HepG2 (cell line): ENCODE measurements around the gene FANCL. TPM values are rescaled to one million over a fixed set of nuclear protein-coding genes. Genes with fewer than 3 reads are reported as not detected.

ENCODE experiments used
- GATA4 ChIP-seq: sonication (generic); IDR thresholded peaks from 2 replicates; pipeline ENCODE4 v1.6.1; 2016; ENCODE audit warnings: antibody characterized with exemption, low read depth, borderline replicate concordance
- GTF2F1 ChIP-seq: fragments of 150-350 bp; IDR thresholded peaks from 2 replicates; pipeline ENCODE4 v1.6.1; 2014; ENCODE audit warnings: low read length
- HNRNPK ChIP-seq: fragments of 200-400 bp; formaldehyde crosslinking; IDR thresholded peaks from 2 replicates; pipeline ENCODE4 v1.6.1; 2018; ENCODE audit warnings: low read length, low read depth, moderate library complexity, mild to moderate bottlenecking; ENCODE audit not compliant: poor library complexity, severe bottlenecking
- MBNL3 ChIP-seq: fragments of 250-450 bp; sonication (Bioruptor Pico); conservative IDR thresholded peaks from 2 replicates; pipeline ENCODE4 v1.8.0; 2022; ENCODE audit warnings: mild to moderate bottlenecking, inconsistent platforms
- MXD3 ChIP-seq: IDR thresholded peaks from 2 replicates; pipeline ENCODE4 v1.6.1; 2016; ENCODE audit warnings: mild to moderate bottlenecking, missing biosample characterization, missing genetic modification reagents
- NFIC ChIP-seq: IDR thresholded peaks from 2 replicates; pipeline ENCODE4 v1.6.1; 2012; ENCODE audit warnings: mild to moderate bottlenecking, low read length, inconsistent platforms
- REXO4 ChIP-seq: sonication (generic); formaldehyde crosslinking; IDR thresholded peaks from 2 replicates; pipeline ENCODE4 v1.8.0; 2022; ENCODE audit warnings: missing genetic modification reagents, mild to moderate bottlenecking, borderline replicate concordance
- RFX3 ChIP-seq: IDR thresholded peaks from 2 replicates; pipeline ENCODE4 v1.6.1; 2016; ENCODE audit warnings: missing biosample characterization, missing genetic modification reagents
- TARDBP ChIP-seq: sonication (generic); formaldehyde crosslinking; IDR thresholded peaks from 2 replicates; pipeline ENCODE4 v1.8.0; 2022; ENCODE audit warnings: mild to moderate bottlenecking, missing genetic modification reagents
- ZFP36L1 ChIP-seq: sonication (generic); formaldehyde crosslinking; IDR thresholded peaks from 2 replicates; pipeline ENCODE4 v1.8.0; 2022; ENCODE audit warnings: mild to moderate bottlenecking, missing genetic modification reagents, moderate library complexity
- ZNF24 ChIP-seq: fragments of 450-650 bp; IDR thresholded peaks from 2 replicates; pipeline ENCODE4 v1.6.1; 2017; ENCODE audit warnings: antibody characterized with exemption, mild to moderate bottlenecking
- ZNF280D ChIP-seq: sonication (generic); formaldehyde crosslinking; IDR thresholded peaks from 2 replicates; pipeline ENCODE4 v1.5.1; 2020; ENCODE audit warnings: mild to moderate bottlenecking, missing genetic modification reagents
- ZNF383 ChIP-seq: sonication (generic); formaldehyde crosslinking; IDR thresholded peaks from 2 replicates; pipeline ENCODE4 v1.4.0; 2020; ENCODE audit warnings: missing genetic modification reagents, mild to moderate bottlenecking, borderline replicate concordance
- ZNF552 ChIP-seq: sonication (generic); formaldehyde crosslinking; IDR thresholded peaks from 2 replicates; pipeline ENCODE4 v1.9.0; 2022; ENCODE audit warnings: missing genetic modification reagents, mild to moderate bottlenecking, borderline replicate concordance
- ZNF629 ChIP-seq: sonication (generic); formaldehyde crosslinking; conservative IDR thresholded peaks from 2 replicates; pipeline ENCODE4 v1.5.0; 2020; ENCODE audit warnings: missing genetic modification reagents
- ZNF784 ChIP-seq: sonication (generic); formaldehyde crosslinking; IDR thresholded peaks from 2 replicates; pipeline ENCODE4 v1.5.1; 2020; ENCODE audit warnings: missing genetic modification reagents, mild to moderate bottlenecking, borderline replicate concordance
- ZNF816 ChIP-seq: sonication (generic); formaldehyde crosslinking; IDR thresholded peaks from 2 replicates; pipeline ENCODE4 v1.8.0; 2022; ENCODE audit warnings: missing genetic modification reagents, mild to moderate bottlenecking, borderline replicate concordance
- ZSCAN30 ChIP-seq: sonication (generic); formaldehyde crosslinking; IDR thresholded peaks from 2 replicates; pipeline ENCODE4 v1.5.0; 2020; ENCODE audit warnings: mild to moderate bottlenecking, missing genetic modification reagents
- polyA plus RNA-seq, 8 experiments: library from polyadenylated mRNA; depleted of rRNA in 3 of 8; stranded (reverse) in 7 of 8; unstranded in 1 of 8; fragments of >200 nt; fragmentation: Illumina TruSeq in 4 of 8; extraction: Trizol in 4 of 8; gene quantifications; 2 replicates each; pipeline versions ENCODE4 v1.2.1 to v1.2.3, GENCODE V29; 2011 to 2016; ENCODE audit warnings: low read depth in 4 of 8, missing spikeins in 1 of 8, mixed read lengths in 1 of 8; ENCODE audit not compliant: insufficient read depth in 1 of 8
- total RNA-seq, 5 experiments: library from RNA; depleted of rRNA; stranded (reverse); fragments of >200 nt; fragmentation: Illumina TruSeq; extraction: Trizol; gene quantifications; 2 replicates each; pipeline ENCODE4 v1.2.3, GENCODE V29; 2016; ENCODE audit warnings: low read depth in 1 of 5
- TF ChIP-seq, protein P1 (sequence below): sonication (generic); formaldehyde crosslinking; IDR thresholded peaks from 2 replicates; pipeline ENCODE4 v1.4.0; 2020; ENCODE audit warnings: missing genetic modification reagents, borderline replicate concordance
- TF ChIP-seq, protein P2 (sequence below): sonication (generic); formaldehyde crosslinking; IDR thresholded peaks from 2 replicates; pipeline ENCODE4 v1.4.0; 2020; ENCODE audit warnings: missing genetic modification reagents

The FANCL gene
- total and polyA plus RNA-seq, 2 of the 13 experiments (the other 11 are each of a cell fraction or from before 2014, with no cell fraction given), result 40.7 to 66.8 TPM

GRCh38 chr2:58240670-58241545, at the start of gene FANCL (continued):
- TF ChIP-seq ZNF784 (CRISPR knock-in tag) (peak; percentile 95), ZNF552 (peak; percentile 96; the same call in 1 of the 2 replicates), MBNL3 (CRISPR knock-in tag) (no peak), HNRNPK (peak; percentile 35), ZNF383 (CRISPR knock-in tag) (no peak), GTF2F1 (peak; percentile 73; the same call in 1 of the 2 replicates), ZNF629 (CRISPR knock-in tag) (peak; percentile 65), ZSCAN30 (CRISPR knock-in tag) (no peak), MXD3 (CRISPR knock-in tag) (peak; percentile 76; the same call in 1 of the 2 replicates), GATA4 (peak; percentile 73; the same call in 1 of the 2 replicates), ZNF24 (no peak), ZFP36L1 (CRISPR knock-in tag) (peak; percentile 92; the same call in 1 of the 2 replicates), RFX3 (CRISPR knock-in tag) (no peak), NFIC (peak; percentile 69), ZNF816 (peak; percentile 97; the same call in 1 of the 2 replicates), ZNF280D (CRISPR knock-in tag) (peak; percentile 97), REXO4 (CRISPR knock-in tag) (peak; percentile 90; the same call in 1 of the 2 replicates), TARDBP (CRISPR knock-in tag) (peak; percentile 96)
- TF ChIP-seq, protein P1, sequence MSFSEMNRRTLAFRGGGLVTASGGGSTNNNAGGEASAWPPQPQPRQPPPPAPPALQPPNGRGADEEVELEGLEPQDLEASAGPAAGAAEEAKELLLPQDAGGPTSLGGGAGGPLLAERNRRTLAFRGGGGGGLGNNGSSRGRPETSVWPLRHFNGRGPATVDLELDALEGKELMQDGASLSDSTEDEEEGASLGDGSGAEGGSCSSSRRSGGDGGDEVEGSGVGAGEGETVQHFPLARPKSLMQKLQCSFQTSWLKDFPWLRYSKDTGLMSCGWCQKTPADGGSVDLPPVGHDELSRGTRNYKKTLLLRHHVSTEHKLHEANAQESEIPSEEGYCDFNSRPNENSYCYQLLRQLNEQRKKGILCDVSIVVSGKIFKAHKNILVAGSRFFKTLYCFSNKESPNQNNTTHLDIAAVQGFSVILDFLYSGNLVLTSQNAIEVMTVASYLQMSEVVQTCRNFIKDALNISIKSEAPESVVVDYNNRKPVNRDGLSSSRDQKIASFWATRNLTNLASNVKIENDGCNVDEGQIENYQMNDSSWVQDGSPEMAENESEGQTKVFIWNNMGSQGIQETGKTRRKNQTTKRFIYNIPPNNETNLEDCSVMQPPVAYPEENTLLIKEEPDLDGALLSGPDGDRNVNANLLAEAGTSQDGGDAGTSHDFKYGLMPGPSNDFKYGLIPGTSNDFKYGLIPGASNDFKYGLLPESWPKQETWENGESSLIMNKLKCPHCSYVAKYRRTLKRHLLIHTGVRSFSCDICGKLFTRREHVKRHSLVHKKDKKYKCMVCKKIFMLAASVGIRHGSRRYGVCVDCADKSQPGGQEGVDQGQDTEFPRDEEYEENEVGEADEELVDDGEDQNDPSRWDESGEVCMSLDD (CRISPR knock-in tag), result 0 out of 2 replicates have a peak, but pooled peaks have one; percentile 47
- TF ChIP-seq, protein P2, sequence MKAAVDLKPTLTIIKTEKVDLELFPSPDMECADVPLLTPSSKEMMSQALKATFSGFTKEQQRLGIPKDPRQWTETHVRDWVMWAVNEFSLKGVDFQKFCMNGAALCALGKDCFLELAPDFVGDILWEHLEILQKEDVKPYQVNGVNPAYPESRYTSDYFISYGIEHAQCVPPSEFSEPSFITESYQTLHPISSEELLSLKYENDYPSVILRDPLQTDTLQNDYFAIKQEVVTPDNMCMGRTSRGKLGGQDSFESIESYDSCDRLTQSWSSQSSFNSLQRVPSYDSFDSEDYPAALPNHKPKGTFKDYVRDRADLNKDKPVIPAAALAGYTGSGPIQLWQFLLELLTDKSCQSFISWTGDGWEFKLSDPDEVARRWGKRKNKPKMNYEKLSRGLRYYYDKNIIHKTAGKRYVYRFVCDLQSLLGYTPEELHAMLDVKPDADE (CRISPR knock-in tag), result 0 out of 2 replicates have a peak, but pooled peaks have one; percentile 57
